H1 (cell line): ENCODE results near the gene CD200. TPM values are rescaled to one million over a fixed set of nuclear protein-coding genes. Genes with fewer than 3 reads are reported as not detected.

Experiments used
- CTCF ChIA-PET: fragments of 300-600 bp; sonication (Branson Sonifier 250); formaldehyde crosslinking; loops from one replicate; lab custom pipeline; 2021; ENCODE audit not compliant: partially characterized antibody; lab: Charles Lee
- POLR2A ChIA-PET: fragments of 300-600 bp; sonication (Branson Sonifier 250); formaldehyde crosslinking; loops from one replicate; lab custom pipeline; 2021; ENCODE audit warnings: inconsistent platforms; ENCODE audit not compliant: partially characterized antibody; lab: Charles Lee
- DNase-seq, 2 experiments: peaks; one replicate each; pipeline versions ENCODE4 v3.0.0 to v3.0.0-alpha.2; 2010 to 2022; ENCODE audit warnings: low spot score in 2 of 2, low read depth in 1 of 2, mixed read lengths in 1 of 2
- FAIRE-seq: peaks from 2 replicates; lab custom pipeline; 2011; peaks lifted over from hg19 to GRCh38; lab: Jason Lieb, UNC
- H2AFZ ChIP-seq: 2 replicates; pipeline ENCODE4 v1.8.1; 2012; ENCODE audit warnings: low read length, inconsistent platforms
- H2AK5ac ChIP-seq: 2 replicates; pipeline ENCODE4 v1.6.1; 2013; ENCODE audit warnings: low read depth, low read length
- H2BK120ac ChIP-seq: replicated peaks from 2 replicates; pipeline ENCODE3; 2013; ENCODE audit warnings: low read depth, low read length, inconsistent platforms
- H2BK12ac ChIP-seq: 2 replicates; pipeline ENCODE4 v1.6.1; 2013; ENCODE audit warnings: low read depth, low read length
- H2BK15ac ChIP-seq: 2 replicates; pipeline ENCODE4 v1.6.1; 2013; ENCODE audit warnings: low read length
- H2BK20ac ChIP-seq: 2 replicates; pipeline ENCODE4 v1.6.1; 2013; ENCODE audit warnings: low read length
- H2BK5ac ChIP-seq: 2 replicates; pipeline ENCODE4 v1.6.1; 2013; ENCODE audit warnings: low read depth, low read length
- H3K14ac ChIP-seq: 2 replicates; pipeline ENCODE4 v1.6.1; 2013; ENCODE audit warnings: inconsistent platforms; ENCODE audit not compliant: insufficient read length
- H3K18ac ChIP-seq: 2 replicates; pipeline ENCODE4 v1.6.1; 2013; ENCODE audit warnings: low read length; ENCODE audit errors: extremely low read depth
- H3K23ac ChIP-seq: 2 replicates; pipeline ENCODE4 v1.6.1; 2013; ENCODE audit warnings: inconsistent platforms; ENCODE audit not compliant: insufficient read length
- H3K23me2 ChIP-seq: 2 replicates; pipeline ENCODE4 v1.6.1; 2013; ENCODE audit warnings: low read depth, low read length
- H3K27ac ChIP-seq: 2 replicates; pipeline ENCODE4 v1.6.1; 2011; ENCODE audit warnings: low read depth, low read length, inconsistent platforms
- H3K27me3 ChIP-seq, 4 experiments: replicated peaks in 1 of 4; 1 replicate in 1 of 4; 2 replicates in 3 of 4; pipeline versions ENCODE4 v1.6.1 to v1.8.1; 2011 to 2013; ENCODE audit warnings: low read length in 3 of 4, mild to moderate bottlenecking in 3 of 4, inconsistent platforms in 2 of 4, mixed read lengths in 2 of 4, moderate library complexity in 1 of 4; ENCODE audit not compliant: control insufficient read depth in 3 of 4, insufficient read depth in 3 of 4; ENCODE audit errors: extremely low read depth in 1 of 4
- H3K36me3 ChIP-seq, 4 experiments: 2 replicates each; pipeline versions ENCODE4 v1.6.1 to v1.8.1; 2011 to 2013; ENCODE audit warnings: mild to moderate bottlenecking in 4 of 4, low read length in 3 of 4, moderate library complexity in 2 of 4, control low read depth in 1 of 4, inconsistent platforms in 1 of 4; ENCODE audit not compliant: insufficient read depth in 4 of 4, control insufficient read depth in 2 of 4
- H3K4ac ChIP-seq: replicated peaks from 2 replicates; pipeline ENCODE3; 2013; ENCODE audit warnings: low read length, low read depth, mixed read lengths, inconsistent platforms; ENCODE audit not compliant: insufficient read length
- H3K4me1 ChIP-seq, 4 experiments: replicated peaks in 1 of 4; 1 replicate in 1 of 4; 2 replicates in 3 of 4; pipeline versions ENCODE4 v1.6.1 to v1.8.1; 2011 to 2013; ENCODE audit warnings: low read length in 3 of 4, inconsistent platforms in 2 of 4, mixed read lengths in 1 of 4; ENCODE audit not compliant: insufficient read depth in 4 of 4, control insufficient read depth in 3 of 4
- H3K4me2 ChIP-seq, 2 experiments: 2 replicates each; pipeline versions ENCODE4 v1.6.1 to v1.8.1; 2011 to 2013; ENCODE audit warnings: low read depth in 2 of 2, low read length in 2 of 2, control low read depth in 1 of 2, inconsistent platforms in 1 of 2, mild to moderate bottlenecking in 1 of 2; ENCODE audit not compliant: insufficient read depth in 1 of 2
- H3K4me3 ChIP-seq, 4 experiments: fragments of 200-600, 300-600 bp in 1 of 4; sonication (generic), shearing (Covaris generic), sonication (Bioruptor Twin) in 1 of 4; 2 replicates each; pipeline versions ENCODE4 v1.5.1 to v1.8.1; 2011 to 2016; ENCODE audit warnings: low read length in 4 of 4, low read depth in 3 of 4, control low read depth in 2 of 4, inconsistent platforms in 2 of 4, mild to moderate bottlenecking in 2 of 4, mixed read lengths in 1 of 4, moderate library complexity in 1 of 4; ENCODE audit not compliant: insufficient read depth in 2 of 4; ENCODE audit errors: extremely low read depth in 1 of 4
- H3K56ac ChIP-seq: replicated peaks from 2 replicates; pipeline ENCODE3; 2013; ENCODE audit warnings: low read depth, mild to moderate bottlenecking, mixed read lengths, low read length, inconsistent platforms; ENCODE audit not compliant: insufficient read length
- H3K79me1 ChIP-seq: 2 replicates; pipeline ENCODE4 v1.6.1; 2013; ENCODE audit warnings: low read depth, low read length, control low read depth
- H3K79me2 ChIP-seq, 2 experiments: 2 replicates each; pipeline versions ENCODE4 v1.6.1 to v1.8.1; 2012 to 2013; ENCODE audit warnings: low read length in 2 of 2, mild to moderate bottlenecking in 2 of 2, inconsistent platforms in 1 of 2; ENCODE audit not compliant: insufficient read depth in 2 of 2, control insufficient read depth in 1 of 2
- H3K9ac ChIP-seq, 4 experiments: replicated peaks in 1 of 4; 1 replicate in 1 of 4; 2 replicates in 3 of 4; pipeline versions ENCODE4 v1.6.1 to v1.8.1; 2011 to 2013; ENCODE audit warnings: low read depth in 3 of 4, low read length in 3 of 4, control low read depth in 2 of 4, mild to moderate bottlenecking in 2 of 4, moderate library complexity in 2 of 4, inconsistent platforms in 1 of 4; ENCODE audit errors: extremely low read depth in 1 of 4
- H3K9me3 ChIP-seq, 2 experiments: 2 replicates each; pipeline versions ENCODE4 v1.6.1 to v1.8.1; 2012 to 2013; ENCODE audit warnings: mild to moderate bottlenecking in 2 of 2, moderate library complexity in 2 of 2, control low read depth in 1 of 2, inconsistent platforms in 1 of 2, low read depth in 1 of 2, low read length in 1 of 2, mixed read lengths in 1 of 2; ENCODE audit not compliant: insufficient read depth in 2 of 2
- H4K20me1 ChIP-seq, 2 experiments: replicated peaks in 1 of 2; 2 replicates each; pipeline versions ENCODE3 to v1.8.1; 2011 to 2013; ENCODE audit warnings: inconsistent platforms in 2 of 2, low read length in 2 of 2, mild to moderate bottlenecking in 1 of 2; ENCODE audit not compliant: insufficient read depth in 2 of 2, control insufficient read depth in 1 of 2
- H4K5ac ChIP-seq: 2 replicates; pipeline ENCODE4 v1.6.1; 2013; ENCODE audit warnings: low read length, low read depth, mixed read lengths, inconsistent platforms; ENCODE audit not compliant: insufficient read length
- H4K8ac ChIP-seq: 2 replicates; pipeline ENCODE4 v1.8.0; 2013; ENCODE audit warnings: mild to moderate bottlenecking, moderate library complexity, low read length, inconsistent platforms; ENCODE audit not compliant: insufficient read depth; ENCODE audit errors: extremely low read depth
- H4K91ac ChIP-seq: replicated peaks from 2 replicates; pipeline ENCODE3; 2013; ENCODE audit warnings: low read length, mixed read lengths, inconsistent platforms; ENCODE audit not compliant: insufficient read length
- BACH1 ChIP-seq: IDR thresholded peaks from 2 replicates; pipeline ENCODE4 v1.6.1; 2012; ENCODE audit warnings: low read length, improper control_type of control experiment
- CHD2 ChIP-seq: IDR thresholded peaks from 2 replicates; pipeline ENCODE4 v1.6.1; 2012; ENCODE audit warnings: low read length, improper control_type of control experiment
- CREB1 ChIP-seq: IDR thresholded peaks from 2 replicates; pipeline ENCODE4 v1.6.1; 2012; ENCODE audit warnings: inconsistent platforms
- FOSL1 ChIP-seq: IDR thresholded peaks from 2 replicates; pipeline ENCODE4 v1.6.1; 2011; ENCODE audit warnings: mild to moderate bottlenecking, low read depth, low read length, moderate library complexity; ENCODE audit not compliant: insufficient read depth
- GTF2F1 ChIP-seq: IDR thresholded peaks from 2 replicates; pipeline ENCODE4 v1.6.1; 2012; ENCODE audit warnings: low read depth, low read length, improper control_type of control experiment, borderline replicate concordance
- PHF8 ChIP-seq: fragments of 200-600 bp; sonication (generic); conservative IDR thresholded peaks from 2 replicates; pipeline ENCODE4 v1.7.1; 2012; ENCODE audit warnings: low read depth, mild to moderate bottlenecking, inconsistent platforms, low read length, moderate library complexity
- SIRT6 ChIP-seq: IDR thresholded peaks from one replicate; pipeline ENCODE4 v1.7.1; 2012; ENCODE audit warnings: low read length, inconsistent platforms
- SIX5 ChIP-seq: IDR thresholded peaks from 2 replicates; pipeline ENCODE4 v1.6.1; 2011; ENCODE audit warnings: mild to moderate bottlenecking, low read depth, low read length
- SRF ChIP-seq: IDR thresholded peaks from 2 replicates; pipeline ENCODE4 v1.6.1; 2011; ENCODE audit warnings: mild to moderate bottlenecking, low read depth, low read length, moderate library complexity
- SUZ12 ChIP-seq: fragments of 200-600 bp; sonication (generic); IDR thresholded peaks from 2 replicates; pipeline ENCODE4 v1.6.1; 2012; ENCODE audit warnings: mild to moderate bottlenecking, inconsistent platforms, low read length, moderate library complexity, mixed read lengths
- WGBS, 2 experiments: shearing (Covaris generic) in 1 of 2; methylation state at CpG; one replicate each; pipeline versions ENCODE4 v1.1.6 to v1.1.7; 2013 to 2015; ENCODE audit warnings: low lambda C conversion rate in 2 of 2, mixed read lengths in 2 of 2, inconsistent platforms in 1 of 2, low coverage in 1 of 2, missing lambda C conversion rate in 1 of 2; ENCODE audit not compliant: insufficient replicate concordance in 2 of 2, insufficient coverage in 1 of 2, insufficient read length in 1 of 2; ENCODE audit errors: extremely low coverage in 1 of 2, missing lambda C conversion rate in 1 of 2; 5-methylcytosine and 5-hydroxymethylcytosine counted together
- polyA plus RNA-seq, 7 experiments: library from polyadenylated mRNA; depleted of rRNA in 3 of 7; stranded (reverse) in 5 of 7; unstranded in 2 of 7; fragments of >200 nt in 5 of 7; fragments of 200-250 nt in 2 of 7; gene quantifications; 1 replicate in 5 of 7; 2 replicates in 1 of 7; 4 replicates in 1 of 7; pipeline versions ENCODE4 v1.2.1 to v1.2.3, GENCODE V29; 2011 to 2013; ENCODE audit warnings: missing spikeins in 2 of 7, mixed read lengths in 2 of 7
- total RNA-seq: library from RNA; stranded (reverse); fragmentation: NEBNext Ultra II Directional; extraction: Animal tissue kit (Norgen Biotek cat#: 25700); gene quantifications from 2 replicates; pipeline ENCODE4 v1.2.1, GENCODE V29; 2021

The CD200 gene
- total and polyA plus RNA-seq, 2 of the 8 experiments (the other 6 are each of a cell fraction or from before 2014, with no cell fraction given): 45.8 to 50.2 TPM

GRCh38 chr3:112331851-112332250 is 1.1 kb upstream of the CD200 start:
- H4K5ac ChIP-seq: no peak overlapping the region
- DNase-seq (no peak), FAIRE-seq (no peak)
- H3K9ac ChIP-seq: no peak overlapping the region
- H2BK120ac ChIP-seq: no peak overlapping the region
- no peak overlapping the region for H2AFZ ChIP-seq
- no peak overlapping the region for H3K56ac ChIP-seq
- H2BK15ac ChIP-seq: no peak overlapping the region
- TF ChIP-seq SUZ12 (no peak), FOSL1 (no peak), CHD2 (no peak), SIRT6 (no peak), BACH1 (no peak), SRF (no peak), CREB1 (no peak), SIX5 (no peak), GTF2F1 (no peak), PHF8 (no peak)
- no peak overlapping the region for H4K8ac ChIP-seq
- no peaks in the 10 kb centered on the region for H4K20me1 ChIP-seq
- peaks cover 0 to 10% (median 5%) of the 10 kb centered on the region in 4 experiments; a peak in 4 of 8 replicates for H3K36me3 ChIP-seq
- POLR2A ChIA-PET: interaction anchor here (0.7 to 1.4 kb wide), 4 partner anchors 16 to 69 kb away, joined by 3 to 5 read pairs (median 4); no protein-coding TSS in a partner anchor
- CTCF ChIA-PET: interaction anchor here (0.7 to 5.9 kb wide), 7 partner anchors 10 to 193 kb away, joined by 3 to 31 read pairs (median 6); partner anchors contain the start of gene SLC9C1
- no peak overlapping the region for H3K27ac ChIP-seq
- peaks cover 4% of the 10 kb centered on the region for H3K79me1 ChIP-seq
- peak overlapping the region; percentile 73 for H3K4ac ChIP-seq
- no peak overlapping the region; the same call in 1 of the 2 replicates for H2AK5ac ChIP-seq
- peak overlapping the region in 1 of 2 experiments; percentile 86; a peak in 1 of 4 replicates for H3K4me2 ChIP-seq
- no peak overlapping the region for H3K23ac ChIP-seq
- H3K27me3 ChIP-seq: no peaks in the 10 kb centered on the region
- no peak overlapping the region for H3K18ac ChIP-seq
- H3K9me3 ChIP-seq: no peaks in the 10 kb centered on the region
- no peak overlapping the region for H2BK5ac ChIP-seq
- no peak overlapping the region for H2BK20ac ChIP-seq
- no peak overlapping the region for H3K4me3 ChIP-seq
- WGBS, 2 experiments: 86% methylated on average over 3 of the region's 4 CpGs; no CpG with 5 or more reads in 1 of the 2 experiments
- H3K23me2 ChIP-seq: peaks cover 7% of the 10 kb centered on the region; the same call in 1 of the 2 replicates
- no peak overlapping the region for H2BK12ac ChIP-seq
- H3K14ac ChIP-seq: no peak overlapping the region
- H3K79me2 ChIP-seq: peaks cover 14 to 44% of the 10 kb centered on the region in 2 experiments
- H4K91ac ChIP-seq: peak overlapping the region; percentile 42
- peaks cover 2 to 16% (median 8%) of the 10 kb centered on the region in 4 experiments; a peak in 6 of 7 replicates for H3K4me1 ChIP-seq
